T-helper 2 cell treated with Interferon-gamma antibody and Interleukin-4, amounts not matched to agents 5 μg/mL and 100 μg/mL, for 36 hours (primary cell): Measurements from ENCODE around the gene ADK.

Experiments
- DNase-seq: peaks from one replicate; pipeline ENCODE4 v3.0.0; 2021; ENCODE audit warnings: low spot score
- H3K27ac Mint-ChIP-seq: one replicate; pipeline ENCODE4 v1.8.0; 2021; ENCODE audit warnings: mild to moderate bottlenecking, mixed read lengths
- H3K27me3 Mint-ChIP-seq: one replicate; pipeline ENCODE4 v1.8.0; 2021; ENCODE audit warnings: low read depth, mixed read lengths
- H3K36me3 Mint-ChIP-seq: one replicate; pipeline ENCODE4 v1.8.0; 2021; ENCODE audit warnings: low read depth, mixed read lengths
- H3K4me1 Mint-ChIP-seq: one replicate; pipeline ENCODE4 v1.8.0; 2021; ENCODE audit warnings: low read depth, mixed read lengths
- H3K4me3 Mint-ChIP-seq: one replicate; pipeline ENCODE4 v1.8.0; 2022; ENCODE audit warnings: mild to moderate bottlenecking, moderate library complexity, mixed read lengths
- H3K9me3 Mint-ChIP-seq: one replicate; pipeline ENCODE4 v1.8.0; 2021; ENCODE audit warnings: mixed read lengths

ADK gene

DNA sequence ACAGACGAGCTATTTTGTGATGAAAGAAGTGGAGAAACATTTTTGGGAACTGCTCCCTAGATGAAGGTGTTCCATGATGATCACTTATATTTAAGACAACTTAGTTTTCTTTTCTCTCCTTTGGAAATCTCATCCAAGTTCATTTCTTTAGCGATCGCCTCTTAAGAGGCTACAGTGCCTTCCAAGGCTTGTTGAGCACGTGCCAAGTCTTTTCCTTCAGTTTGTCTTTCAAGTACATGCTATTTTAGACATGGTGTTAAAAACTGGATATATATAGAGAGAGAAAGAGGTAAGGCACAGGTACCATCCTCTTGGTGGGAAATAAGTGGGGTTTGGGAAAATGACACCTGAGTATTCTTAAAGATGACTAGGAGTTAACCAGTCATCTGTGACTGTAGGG is 2.7 kb downstream of the ADK start:
- no peaks in the 10 kb centered on the region for H3K36me3 Mint-ChIP-seq
- no peak for DNase-seq
- H3K27me3 Mint-ChIP-seq, result no peaks in the 10 kb centered on the region
- H3K9me3 Mint-ChIP-seq, result no peaks in the 10 kb centered on the region
- H3K4me3 Mint-ChIP-seq, result no peak overlapping the region
- H3K27ac Mint-ChIP-seq, result no peak overlapping the region
- peaks cover 21% of the 10 kb centered on the region for H3K4me1 Mint-ChIP-seq

DNA sequence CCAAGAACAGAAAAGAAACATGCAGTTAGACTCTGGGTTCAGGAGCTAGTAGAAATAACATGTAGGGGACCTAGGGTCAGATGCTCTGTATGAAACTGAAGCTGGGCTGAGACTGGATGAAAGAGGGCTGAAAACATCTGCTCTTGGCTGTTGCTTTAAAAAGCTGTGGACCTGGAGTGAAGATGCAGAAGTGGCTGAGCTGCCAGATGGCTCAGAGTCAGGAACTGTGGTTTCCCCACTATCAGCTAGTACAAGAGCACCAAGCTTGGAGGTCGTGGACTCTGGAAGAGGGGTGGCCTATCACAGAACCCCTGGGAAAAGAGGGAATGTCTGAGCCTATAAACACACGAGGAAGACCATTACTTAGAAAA is 5.9 kb downstream of the ADK start:
- no peak for DNase-seq
- peaks cover 21% of the 10 kb centered on the region for H3K4me1 Mint-ChIP-seq
- H3K27ac Mint-ChIP-seq, result no peak overlapping the region
- no peak overlapping the region for H3K4me3 Mint-ChIP-seq
- H3K9me3 Mint-ChIP-seq, result no peaks in the 10 kb centered on the region
- no peaks in the 10 kb centered on the region for H3K36me3 Mint-ChIP-seq
- no peaks in the 10 kb centered on the region for H3K27me3 Mint-ChIP-seq

DNA sequence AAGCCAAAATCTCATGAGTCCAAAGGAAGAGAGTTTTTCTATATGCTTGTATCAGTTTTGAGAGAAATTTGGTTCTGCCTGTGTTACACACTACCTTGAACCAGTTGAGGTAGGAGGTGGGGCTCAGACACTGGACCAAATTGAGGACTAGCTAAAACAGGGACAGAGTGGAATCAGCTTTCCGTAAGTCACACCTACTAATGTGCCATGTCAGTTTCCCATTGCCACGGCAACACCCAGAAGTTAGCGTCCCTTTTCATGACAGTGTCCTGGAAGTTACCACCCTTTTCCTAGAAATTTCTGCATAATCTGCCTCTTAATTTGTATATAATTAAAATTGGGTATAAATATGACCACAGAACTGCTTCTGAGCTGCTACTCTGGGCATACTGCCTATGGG is 9.0 kb downstream of the ADK start:
- no peak overlapping the region for H3K27ac Mint-ChIP-seq

DNA sequence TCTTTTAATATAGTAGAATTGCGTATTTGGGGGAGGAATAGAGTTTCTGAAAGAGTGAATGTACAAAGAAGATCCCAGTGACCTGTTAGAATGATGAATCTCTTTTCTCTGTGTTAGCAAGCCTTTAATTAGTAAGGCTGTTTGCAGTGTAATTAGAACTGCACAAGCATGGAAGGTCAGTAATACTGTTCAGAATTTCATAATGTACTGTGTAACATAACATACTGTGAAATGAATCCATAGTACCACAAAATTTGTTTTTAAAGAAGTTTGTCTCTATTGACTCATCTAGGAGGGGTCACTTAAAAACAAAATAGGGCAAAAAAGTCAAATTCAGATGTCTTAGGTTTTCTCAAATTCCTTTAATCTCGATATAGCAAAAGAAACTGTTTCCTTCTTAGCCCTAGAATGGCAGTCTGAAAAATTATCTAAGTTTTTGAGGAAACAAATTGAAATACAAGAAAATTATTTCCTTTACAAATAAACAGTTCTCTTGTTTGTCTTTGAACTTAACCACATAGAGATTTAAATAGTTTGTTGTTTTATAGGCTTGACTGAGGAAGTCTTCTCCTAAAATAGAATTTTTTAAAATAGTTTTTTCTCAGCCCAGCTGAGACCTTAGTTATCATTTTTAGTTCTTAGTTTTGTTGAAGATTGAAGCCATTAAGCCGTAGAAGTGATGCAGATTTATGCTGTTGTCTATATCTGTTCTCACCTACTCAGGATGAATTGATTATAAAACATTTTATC is 12.5 kb downstream of the ADK start:
- Mint-ChIP-seq H3K36me3 (no peaks in the 10 kb centered on the region), H3K4me3 (no peak overlapping the region), H3K4me1 (peaks cover 11% of the 10 kb centered on the region), H3K9me3 (no peaks in the 10 kb centered on the region), H3K27me3 (no peaks in the 10 kb centered on the region), H3K27ac (no peak overlapping the region)
- no peak for DNase-seq

More for the DNA sequence above, 9.0 kb downstream of the ADK start:
- H3K27me3 Mint-ChIP-seq, result no peaks in the 10 kb centered on the region
- no peak overlapping the region for H3K4me3 Mint-ChIP-seq
- H3K36me3 Mint-ChIP-seq, result no peaks in the 10 kb centered on the region
- H3K4me1 Mint-ChIP-seq, result peaks cover 15% of the 10 kb centered on the region
- no peaks in the 10 kb centered on the region for H3K9me3 Mint-ChIP-seq
- DNase-seq, result no peak

DNA sequence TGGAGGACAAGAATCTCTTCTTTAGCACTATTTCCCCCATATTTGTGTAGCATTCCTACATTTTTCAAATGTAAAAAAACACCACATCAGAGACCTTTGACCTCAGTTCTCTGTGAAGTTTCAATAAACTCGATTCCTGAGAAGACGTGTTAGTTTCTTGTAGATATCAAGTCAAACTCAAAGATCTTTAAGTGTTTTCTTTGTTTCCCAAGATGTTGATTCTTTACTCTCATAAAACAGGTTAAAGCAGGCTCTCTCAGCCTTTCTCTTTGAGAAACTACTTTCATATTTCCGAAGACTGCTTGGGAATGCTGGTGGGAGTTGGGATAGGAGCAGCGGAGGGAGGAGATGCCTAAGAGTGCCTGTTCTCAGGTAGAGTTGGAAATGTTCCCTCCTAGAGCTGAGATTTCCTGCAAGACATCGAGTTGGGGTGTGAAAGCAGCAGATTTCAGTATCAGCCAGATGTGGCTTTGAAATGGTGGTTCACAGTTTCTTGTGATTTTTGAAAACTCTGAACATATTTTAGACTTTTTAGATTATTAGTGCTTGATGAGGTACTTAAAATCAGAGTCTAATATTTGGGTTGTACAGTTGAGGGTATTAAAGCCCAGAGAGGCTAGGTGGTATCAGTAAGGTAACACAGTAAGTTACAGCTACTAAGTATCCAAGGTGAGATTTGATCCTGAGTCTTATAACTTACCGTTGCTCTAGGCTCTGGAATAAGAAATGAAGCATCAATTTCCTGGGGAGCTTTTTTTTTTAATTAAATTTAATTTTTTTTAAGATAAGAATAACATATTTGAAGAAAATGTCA is 13.9 kb downstream of the ADK start:
- no peak for DNase-seq
- Mint-ChIP-seq H3K4me3 (no peak overlapping the region), H3K36me3 (no peaks in the 10 kb centered on the region), H3K27ac (no peak overlapping the region), H3K27me3 (no peaks in the 10 kb centered on the region), H3K9me3 (no peaks in the 10 kb centered on the region), H3K4me1 (peaks cover 17% of the 10 kb centered on the region)

DNA sequence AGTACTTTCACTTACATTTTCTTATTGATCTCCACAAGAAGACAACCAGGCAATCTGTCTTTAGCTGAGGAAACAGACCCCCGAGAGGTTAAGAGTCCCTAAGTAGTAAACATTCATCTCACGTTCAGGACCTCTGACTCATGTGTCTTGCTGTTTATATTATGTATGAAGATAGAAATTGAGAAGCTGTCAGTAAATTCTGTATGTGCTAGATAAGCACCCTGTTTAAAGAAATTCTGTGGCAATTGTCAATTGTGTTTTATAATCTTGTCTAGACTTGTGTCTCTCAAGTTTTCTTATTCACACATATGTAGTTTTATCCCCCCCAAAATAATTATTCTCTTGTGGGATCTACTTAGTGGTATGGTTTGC is 14.5 kb downstream of the ADK start:
- Mint-ChIP-seq H3K36me3 (no peaks in the 10 kb centered on the region), H3K27ac (no peak overlapping the region), H3K4me1 (peaks cover 17% of the 10 kb centered on the region), H3K9me3 (no peaks in the 10 kb centered on the region), H3K4me3 (no peak overlapping the region), H3K27me3 (no peaks in the 10 kb centered on the region)
- no peak for DNase-seq

DNA sequence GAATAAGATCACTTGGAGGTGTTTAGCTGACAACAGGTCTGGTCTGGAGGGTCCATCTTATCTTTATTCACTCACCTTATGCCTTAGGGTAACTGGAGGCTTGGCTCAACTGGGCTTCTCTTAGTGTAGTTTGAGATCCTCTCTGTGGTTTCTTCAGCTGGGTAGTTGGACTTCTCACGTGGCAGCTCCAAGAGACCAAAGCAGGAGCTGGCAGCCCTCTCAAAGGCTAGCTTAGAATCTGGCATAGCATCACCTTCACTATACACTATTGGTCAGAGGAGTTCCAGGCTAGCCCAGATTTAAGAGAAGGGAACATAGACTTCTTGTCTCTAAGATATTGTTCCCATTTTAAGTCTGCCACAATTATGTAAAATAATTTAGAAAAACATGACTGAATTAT is 16.4 kb downstream of the ADK start:
- H3K4me1 Mint-ChIP-seq, result peaks cover 19% of the 10 kb centered on the region
- DNase-seq, result no peak
- H3K27ac Mint-ChIP-seq, result no peak overlapping the region
- no peaks in the 10 kb centered on the region for H3K36me3 Mint-ChIP-seq
- no peaks in the 10 kb centered on the region for H3K27me3 Mint-ChIP-seq
- no peak overlapping the region for H3K4me3 Mint-ChIP-seq
- H3K9me3 Mint-ChIP-seq, result no peaks in the 10 kb centered on the region

DNA sequence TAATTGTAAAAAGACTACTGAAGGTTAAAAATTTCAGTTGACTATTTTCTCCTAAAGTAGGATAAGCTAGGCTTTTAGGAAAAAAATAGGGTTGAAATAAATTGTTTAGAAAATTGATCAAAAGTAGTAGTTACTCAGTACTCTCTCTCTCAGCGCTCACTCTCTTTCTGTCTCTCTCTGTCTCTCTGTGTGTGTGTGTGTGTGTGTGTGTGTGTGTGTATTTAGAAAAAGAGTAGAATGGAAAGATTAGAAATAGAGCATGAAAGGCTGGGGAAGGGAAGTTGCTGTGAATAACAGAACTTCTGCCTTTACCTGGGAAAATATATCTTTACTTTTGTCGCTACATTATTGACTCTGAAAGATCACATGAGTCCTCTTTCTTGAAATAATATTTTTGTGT is 20.6 kb downstream of the ADK start:
- Mint-ChIP-seq H3K27ac (no peak overlapping the region), H3K9me3 (no peaks in the 10 kb centered on the region), H3K27me3 (no peaks in the 10 kb centered on the region), H3K36me3 (no peaks in the 10 kb centered on the region), H3K4me1 (peaks cover 14% of the 10 kb centered on the region), H3K4me3 (no peak overlapping the region)
- no peak for DNase-seq

DNA sequence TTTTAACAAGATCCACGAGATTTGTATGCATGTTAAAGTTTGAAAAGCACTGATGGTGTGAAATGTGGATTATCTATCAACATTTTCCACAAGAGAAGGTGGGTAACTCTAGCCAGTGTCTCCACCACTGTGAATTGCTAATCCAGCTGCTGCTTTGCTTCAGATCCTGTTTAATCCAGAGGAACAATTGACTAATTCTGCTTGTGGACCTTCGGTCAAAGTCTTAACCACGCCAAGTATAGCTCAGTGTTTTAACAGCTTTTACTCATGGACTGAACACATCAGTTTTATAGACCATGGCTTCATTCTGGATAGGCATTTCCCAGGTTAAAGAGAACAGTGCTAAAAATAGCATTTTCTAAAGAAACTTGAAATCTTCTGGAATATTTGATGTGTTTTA is 23.5 kb downstream of the ADK start:
- peaks cover 28% of the 10 kb centered on the region for H3K4me1 Mint-ChIP-seq
- no peak overlapping the region for H3K4me3 Mint-ChIP-seq
- H3K9me3 Mint-ChIP-seq, result no peaks in the 10 kb centered on the region
- no peak for DNase-seq
- H3K36me3 Mint-ChIP-seq, result no peaks in the 10 kb centered on the region
- H3K27ac Mint-ChIP-seq, result no peak overlapping the region
- H3K27me3 Mint-ChIP-seq, result no peaks in the 10 kb centered on the region

DNA sequence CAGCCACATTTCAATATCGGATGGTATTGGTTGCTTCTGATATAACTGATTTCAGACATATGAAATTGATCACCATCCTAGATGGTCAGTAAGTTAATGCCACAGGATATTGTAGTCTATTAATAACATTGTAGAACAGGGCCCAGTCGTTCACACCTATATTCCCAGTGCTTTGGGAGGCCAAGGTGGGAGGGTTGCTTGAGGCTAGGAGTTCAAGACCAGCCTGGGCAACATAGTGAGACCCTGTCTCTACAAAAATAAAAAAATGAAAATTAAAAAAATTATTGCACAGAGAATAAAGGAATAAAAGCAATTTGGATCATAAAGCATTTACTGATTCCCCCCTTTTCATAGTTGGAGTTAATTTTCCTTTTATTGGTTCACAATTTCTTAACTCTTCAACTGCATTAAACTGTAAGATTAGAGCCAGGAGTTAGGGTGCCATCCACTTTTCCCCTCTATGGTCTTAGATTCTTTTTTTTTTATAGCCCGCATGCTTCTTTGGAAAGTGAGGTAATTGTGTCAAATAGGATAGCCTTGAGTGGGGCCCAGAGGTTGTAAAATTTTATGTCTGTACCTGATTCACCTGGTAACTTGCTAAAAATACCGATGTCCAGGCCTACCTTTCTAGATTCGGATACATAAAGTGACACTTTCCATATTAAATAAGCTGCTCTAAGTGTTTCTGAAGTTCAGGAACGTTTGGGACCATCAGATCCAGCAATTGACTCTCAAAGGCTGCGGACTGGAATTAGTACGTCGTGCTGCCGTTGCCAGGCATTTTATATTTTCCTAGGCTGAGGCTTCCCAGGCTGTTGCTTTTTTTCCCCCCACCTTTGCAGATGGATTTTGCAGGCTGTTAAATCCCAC is 24.7 kb downstream of the ADK start:
- DNase-seq, result no peak
- Mint-ChIP-seq H3K9me3 (no peaks in the 10 kb centered on the region), H3K4me1 (peaks cover 30% of the 10 kb centered on the region), H3K36me3 (no peaks in the 10 kb centered on the region), H3K4me3 (peak overlapping the region; percentile 94), H3K27ac (peak overlapping the region; percentile 96), H3K27me3 (no peaks in the 10 kb centered on the region)

DNA sequence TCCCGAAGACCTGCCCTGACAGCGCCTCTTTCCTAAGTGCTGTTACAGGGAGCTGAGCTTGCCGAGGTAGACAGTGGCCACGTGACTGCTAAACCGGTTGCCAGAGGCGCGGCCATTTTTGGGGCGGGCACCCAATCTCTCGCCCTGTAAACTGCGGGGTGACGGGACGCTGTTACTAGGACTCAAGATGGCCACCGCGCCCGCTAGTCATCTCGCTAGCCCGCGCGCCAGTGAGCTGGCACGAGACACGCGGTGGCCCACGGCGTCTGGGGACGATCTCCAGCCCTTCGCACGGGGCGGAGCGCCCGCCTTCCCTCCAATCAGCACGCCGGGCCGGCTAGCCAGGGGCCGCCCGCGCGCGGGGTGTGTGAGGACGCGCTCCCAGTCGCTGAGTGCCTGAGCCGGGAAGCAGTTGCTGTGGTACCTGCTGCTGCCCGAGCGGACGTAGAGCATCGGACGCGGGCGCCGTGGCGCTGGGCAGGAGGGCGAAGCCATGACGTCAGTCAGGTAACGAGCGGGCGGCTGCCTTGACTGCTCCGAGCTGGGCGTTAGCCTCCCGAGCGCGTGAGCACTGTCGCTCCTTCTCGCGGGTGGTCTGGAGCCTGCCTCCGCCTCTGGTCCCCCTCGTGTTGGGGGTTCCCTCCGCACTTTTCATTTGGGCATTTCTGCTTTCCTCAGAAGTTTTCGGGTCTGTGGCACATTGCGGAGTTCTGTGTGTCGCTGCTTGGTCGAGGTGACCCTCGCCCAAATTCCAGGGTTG is 25.5 kb downstream of the ADK start:
- no peaks in the 10 kb centered on the region for H3K9me3 Mint-ChIP-seq
- peak overlapping the region; percentile 96 for H3K27ac Mint-ChIP-seq
- no peaks in the 10 kb centered on the region for H3K27me3 Mint-ChIP-seq
- peaks cover 34% of the 10 kb centered on the region for H3K4me1 Mint-ChIP-seq
- H3K4me3 Mint-ChIP-seq, result peak overlapping the region; percentile 94
- DNase-seq, result peak; percentile 98
- H3K36me3 Mint-ChIP-seq, result no peaks in the 10 kb centered on the region

DNA sequence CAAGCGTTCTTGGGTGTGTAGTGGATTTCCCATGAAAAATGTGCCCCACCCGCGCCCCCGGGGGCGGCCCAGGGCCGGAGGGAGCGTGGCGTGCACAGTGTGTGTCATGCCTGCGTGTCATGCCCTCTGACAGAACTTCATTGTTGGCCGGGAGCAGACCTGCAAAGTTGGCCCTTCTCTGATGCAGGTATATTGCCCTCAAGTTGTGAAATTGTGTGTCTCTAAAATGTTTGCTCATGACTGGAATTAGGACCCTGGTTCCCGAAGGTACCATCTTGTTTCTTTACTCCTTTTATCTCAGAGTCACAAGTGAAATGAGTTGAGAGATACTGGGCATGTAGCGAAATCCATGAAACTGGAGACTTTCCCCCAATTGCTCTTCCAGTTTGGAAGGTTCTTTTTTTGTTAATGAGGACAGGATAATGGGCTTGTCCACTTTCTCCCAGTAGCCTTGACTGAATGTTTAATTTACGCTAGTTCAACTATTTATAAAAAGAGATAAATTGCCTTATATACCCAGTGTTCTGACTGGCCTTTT is 26.2 kb downstream of the ADK start:
- H3K4me3 Mint-ChIP-seq, result peak overlapping the region; percentile 94
- H3K27ac Mint-ChIP-seq, result peak overlapping the region; percentile 96
- H3K9me3 Mint-ChIP-seq, result no peaks in the 10 kb centered on the region
- H3K27me3 Mint-ChIP-seq, result no peaks in the 10 kb centered on the region
- H3K36me3 Mint-ChIP-seq, result no peaks in the 10 kb centered on the region
- DNase-seq, result peak; percentile 51
- H3K4me1 Mint-ChIP-seq, result peaks cover 40% of the 10 kb centered on the region

DNA sequence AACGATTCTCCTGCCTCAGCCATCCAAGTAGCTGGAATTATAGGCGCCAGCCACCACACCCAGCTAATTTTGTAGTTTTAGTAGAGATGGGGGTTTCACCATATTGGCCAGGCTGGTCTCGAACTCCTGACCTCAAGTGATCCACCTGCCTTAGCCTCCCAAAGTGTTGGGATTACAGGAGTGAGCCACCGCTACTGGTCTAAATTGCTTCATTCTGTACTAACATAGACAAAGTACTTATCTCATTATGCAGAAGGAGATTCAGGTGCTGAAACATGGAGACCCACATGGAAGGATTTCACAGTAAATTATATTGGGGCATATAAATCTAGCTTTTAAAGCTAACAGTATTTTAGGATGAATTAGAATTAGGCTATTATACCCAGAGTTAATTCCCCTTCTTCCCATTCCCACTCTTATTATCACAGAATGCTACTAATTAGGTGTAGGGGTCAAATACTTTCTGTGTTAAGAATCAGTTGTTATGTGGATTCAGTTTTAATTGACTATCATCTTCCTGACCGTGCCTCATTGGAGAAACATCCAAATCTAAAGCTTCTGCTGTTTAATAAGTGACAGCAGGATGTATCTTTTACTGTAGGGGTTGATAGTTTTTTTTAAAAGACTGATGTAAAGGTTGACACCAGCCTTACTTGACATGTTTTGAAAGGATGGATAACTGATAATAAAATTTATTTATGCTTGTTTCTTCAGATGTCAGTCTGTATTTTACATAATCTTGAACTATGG is 27.2 kb downstream of the ADK start:
- no peaks in the 10 kb centered on the region for H3K9me3 Mint-ChIP-seq
- no peaks in the 10 kb centered on the region for H3K27me3 Mint-ChIP-seq
- no peaks in the 10 kb centered on the region for H3K36me3 Mint-ChIP-seq
- H3K27ac Mint-ChIP-seq, result peak overlapping the region; percentile 34
- no peak for DNase-seq
- H3K4me3 Mint-ChIP-seq, result peak overlapping the region; percentile 25
- peaks cover 42% of the 10 kb centered on the region for H3K4me1 Mint-ChIP-seq
